HEK293 (cell line): ENCODE measurements around the gene NOC2L.

Experiments used
- BCL11A ChIP-seq: fragments of 450-650 bp; formaldehyde crosslinking; IDR thresholded peaks from 2 replicates; pipeline ENCODE4 v1.5.1; 2016; ENCODE audit warnings: low read depth, missing biosample characterization, missing genetic modification characterization
- GLIS2 ChIP-seq: fragments of 450-650 bp; formaldehyde crosslinking; IDR thresholded peaks from 2 replicates; pipeline ENCODE4 v1.5.1; 2016; ENCODE audit warnings: missing biosample characterization, missing genetic modification characterization
- KLF1 ChIP-seq: fragments of 450-650 bp; formaldehyde crosslinking; IDR thresholded peaks from 2 replicates; pipeline ENCODE4 v1.5.1; 2016; ENCODE audit warnings: missing biosample characterization, missing genetic modification characterization
- KLF10 ChIP-seq: fragments of 450-650 bp; IDR thresholded peaks from 2 replicates; pipeline ENCODE4 v1.5.1; 2018; ENCODE audit warnings: missing biosample characterization, mild to moderate bottlenecking, missing genetic modification characterization
- KLF16 ChIP-seq: fragments of 450-650 bp; formaldehyde crosslinking; IDR thresholded peaks from 2 replicates; pipeline ENCODE4 v1.5.1; 2017; ENCODE audit warnings: missing biosample characterization, missing genetic modification characterization
- PRDM10 ChIP-seq: fragments of 450-650 bp; formaldehyde crosslinking; IDR thresholded peaks from 2 replicates; pipeline ENCODE4 v1.5.1; 2016; ENCODE audit warnings: missing biosample characterization, missing genetic modification characterization
- SCRT1 ChIP-seq: fragments of 450-650 bp; formaldehyde crosslinking; IDR thresholded peaks from 2 replicates; pipeline ENCODE4 v1.5.1; 2016; ENCODE audit warnings: missing biosample characterization, missing genetic modification characterization, borderline replicate concordance
- TCF7L2 ChIP-seq: IDR thresholded peaks from 2 replicates; pipeline ENCODE4 v1.6.1; 2011; ENCODE audit warnings: low read depth, mild to moderate bottlenecking, inconsistent platforms, low read length, moderate library complexity, borderline replicate concordance
- TRIM28 ChIP-seq: IDR thresholded peaks from 2 replicates; pipeline ENCODE4 v1.6.1; 2011; ENCODE audit warnings: low read length, control low read depth, borderline replicate concordance
- WT1 ChIP-seq: fragments of 450-650 bp; formaldehyde crosslinking; IDR thresholded peaks from 2 replicates; pipeline ENCODE4 v1.5.1; 2016; ENCODE audit warnings: missing biosample characterization, missing genetic modification characterization
- YY1 ChIP-seq: fragments of 450-650 bp; formaldehyde crosslinking; IDR thresholded peaks from 2 replicates; pipeline ENCODE4 v1.5.1; 2018; ENCODE audit warnings: missing biosample characterization, missing genetic modification characterization
- ZBTB20 ChIP-seq: fragments of 450-650 bp; formaldehyde crosslinking; IDR thresholded peaks from 2 replicates; pipeline ENCODE4 v1.5.1; 2016; ENCODE audit warnings: missing biosample characterization, missing genetic modification characterization
- ZBTB44 ChIP-seq: fragments of 450-650 bp; IDR thresholded peaks from 2 replicates; pipeline ENCODE4 v1.5.1; 2018; ENCODE audit warnings: missing biosample characterization, mild to moderate bottlenecking, missing genetic modification characterization
- ZBTB49 ChIP-seq: fragments of 450-650 bp; formaldehyde crosslinking; IDR thresholded peaks from 2 replicates; pipeline ENCODE4 v1.5.1; 2016; ENCODE audit warnings: missing biosample characterization, missing genetic modification characterization, low read depth
- ZIC2 ChIP-seq: fragments of 450-650 bp; formaldehyde crosslinking; IDR thresholded peaks from 2 replicates; pipeline ENCODE4 v1.5.1; 2016; ENCODE audit warnings: missing biosample characterization, missing genetic modification characterization
- ZNF10 ChIP-seq: fragments of 450-650 bp; formaldehyde crosslinking; IDR thresholded peaks from 2 replicates; pipeline ENCODE4 v1.5.1; 2017; ENCODE audit warnings: missing biosample characterization, missing genetic modification characterization
- ZNF133 ChIP-seq: fragments of 450-650 bp; formaldehyde crosslinking; IDR thresholded peaks from 2 replicates; pipeline ENCODE4 v1.5.1; 2016; ENCODE audit warnings: missing biosample characterization, missing genetic modification characterization
- ZNF146 ChIP-seq: fragments of 450-650 bp; formaldehyde crosslinking; IDR thresholded peaks from 2 replicates; pipeline ENCODE4 v1.5.1; 2016; ENCODE audit warnings: missing biosample characterization, missing genetic modification characterization
- ZNF16 ChIP-seq: fragments of 450-650 bp; formaldehyde crosslinking; IDR thresholded peaks from 2 replicates; pipeline ENCODE4 v1.5.1; 2016; ENCODE audit warnings: low read depth, missing biosample characterization, missing genetic modification characterization
- ZNF2 ChIP-seq: fragments of 450-650 bp; formaldehyde crosslinking; IDR thresholded peaks from 2 replicates; pipeline ENCODE4 v1.5.1; 2016; ENCODE audit warnings: missing biosample characterization, missing genetic modification characterization
- ZNF221 ChIP-seq: fragments of 450-650 bp; formaldehyde crosslinking; IDR thresholded peaks from 2 replicates; pipeline ENCODE4 v1.5.1; 2017; ENCODE audit warnings: missing biosample characterization, missing genetic modification characterization, borderline replicate concordance
- ZNF23 ChIP-seq: fragments of 450-650 bp; formaldehyde crosslinking; IDR thresholded peaks from 2 replicates; pipeline ENCODE4 v1.5.1; 2016; ENCODE audit warnings: missing biosample characterization, missing genetic modification characterization, borderline replicate concordance
- ZNF292 ChIP-seq: fragments of 450-650 bp; formaldehyde crosslinking; IDR thresholded peaks from 2 replicates; pipeline ENCODE4 v1.5.1; 2016; ENCODE audit warnings: low read depth, missing biosample characterization, missing genetic modification characterization, borderline replicate concordance
- ZNF350 ChIP-seq: fragments of 450-650 bp; formaldehyde crosslinking; IDR thresholded peaks from 2 replicates; pipeline ENCODE4 v1.5.0; 2017; ENCODE audit warnings: missing biosample characterization, mild to moderate bottlenecking, missing genetic modification characterization
- ZNF394 ChIP-seq: fragments of 450-650 bp; formaldehyde crosslinking; IDR thresholded peaks from 2 replicates; pipeline ENCODE4 v1.5.1; 2016; ENCODE audit warnings: missing biosample characterization, missing genetic modification characterization, mild to moderate bottlenecking, moderate library complexity, borderline replicate concordance
- ZNF449 ChIP-seq: fragments of 450-650 bp; formaldehyde crosslinking; IDR thresholded peaks from 2 replicates; pipeline ENCODE4 v1.5.1; 2017; ENCODE audit warnings: missing biosample characterization, mild to moderate bottlenecking, missing genetic modification characterization, moderate library complexity
- ZNF544 ChIP-seq: fragments of 450-650 bp; formaldehyde crosslinking; IDR thresholded peaks from 2 replicates; pipeline ENCODE4 v1.5.0; 2017; ENCODE audit warnings: missing biosample characterization, missing genetic modification characterization
- ZNF585B ChIP-seq: fragments of 450-650 bp; formaldehyde crosslinking; IDR thresholded peaks from 2 replicates; pipeline ENCODE4 v1.5.1; 2016; ENCODE audit warnings: missing biosample characterization, missing genetic modification characterization
- ZNF639 ChIP-seq: fragments of 450-650 bp; formaldehyde crosslinking; IDR thresholded peaks from 2 replicates; pipeline ENCODE4 v1.5.1; 2016; ENCODE audit warnings: missing biosample characterization, missing genetic modification characterization
- ZNF704 ChIP-seq: fragments of 450-650 bp; formaldehyde crosslinking; IDR thresholded peaks from 2 replicates; pipeline ENCODE4 v1.5.1; 2016; ENCODE audit warnings: missing biosample characterization, missing genetic modification characterization

The NOC2L gene

GRCh38 chr1:917466-918091 is 41.5 kb downstream of the NOC2L start (continued):
- TF ChIP-seq ZIC2 (tag by site-specific recombination) (peak; percentile 54; the same call in 1 of the 2 replicates), BCL11A (tag by site-specific recombination) (no peak), KLF16 (no peak), KLF10 (tag by site-specific recombination) (no peak), ZNF350 (tag by site-specific recombination) (no peak), ZNF16 (tag by site-specific recombination) (no peak), YY1 (tag by site-specific recombination) (no peak), ZNF10 (no peak), ZNF2 (tag by site-specific recombination) (no peak), ZNF585B (tag by site-specific recombination) (no peak), ZNF146 (tag by site-specific recombination) (no peak), ZBTB49 (tag by site-specific recombination) (no peak), ZNF394 (tag by site-specific recombination) (no peak), TRIM28 (no peak), ZNF133 (tag by site-specific recombination) (no peak), ZNF23 (tag by site-specific recombination) (no peak), PRDM10 (tag by site-specific recombination) (no peak), KLF1 (tag by site-specific recombination) (peak; percentile 65), TCF7L2 (no peak), ZNF221 (tag by site-specific recombination) (no peak), ZNF292 (tag by site-specific recombination) (no peak), ZNF449 (tag by site-specific recombination) (no peak), GLIS2 (tag by site-specific recombination) (peak; percentile 41), ZNF704 (no peak), ZBTB44 (tag by site-specific recombination) (no peak; the same call in 1 of the 2 replicates), ZBTB20 (tag by site-specific recombination) (peak; percentile 74), SCRT1 (peak; percentile 41; the same call in 1 of the 2 replicates), WT1 (tag by site-specific recombination) (no peak), ZNF639 (tag by site-specific recombination) (no peak), ZNF544 (tag by site-specific recombination) (no peak)
